GM18508 (cell line): Measurements from ENCODE around the gene COL5A2.

Experiments
- ATAC-seq: cut with Tn5 transposase; IDR thresholded peaks from one replicate; pipeline ENCODE4 v1.9.1; 2021; ENCODE audit warnings: moderate number of reproducible peaks; ENCODE audit not compliant: insufficient read depth, unreplicated experiment

COL5A2 gene

DNA sequence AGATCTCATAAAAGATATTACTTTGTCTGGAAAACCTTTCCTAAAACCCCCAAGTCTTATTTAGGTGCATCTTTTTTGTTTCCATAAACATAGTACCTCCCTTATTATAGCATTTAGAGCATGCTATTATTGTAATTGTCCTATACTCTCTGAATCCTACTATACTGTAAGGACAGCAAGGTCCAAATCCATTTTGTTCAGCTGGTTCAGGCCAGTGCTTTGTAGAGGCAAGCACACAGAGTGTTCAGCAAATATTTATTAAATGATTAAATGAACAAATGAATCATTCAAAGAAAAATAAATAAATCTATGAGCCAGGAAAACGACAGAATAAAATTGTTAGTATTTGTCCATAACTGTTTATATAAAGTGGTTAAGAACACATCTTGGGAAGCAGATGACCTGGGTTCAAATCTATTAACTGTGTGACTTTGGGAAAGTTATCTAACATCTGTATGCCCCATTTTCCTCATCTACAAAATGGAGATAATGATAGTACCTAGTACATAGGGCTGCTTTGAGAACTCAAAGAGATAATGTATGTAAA lies 119.4 kb downstream of the COL5A2 start:
- no peak for ATAC-seq

DNA sequence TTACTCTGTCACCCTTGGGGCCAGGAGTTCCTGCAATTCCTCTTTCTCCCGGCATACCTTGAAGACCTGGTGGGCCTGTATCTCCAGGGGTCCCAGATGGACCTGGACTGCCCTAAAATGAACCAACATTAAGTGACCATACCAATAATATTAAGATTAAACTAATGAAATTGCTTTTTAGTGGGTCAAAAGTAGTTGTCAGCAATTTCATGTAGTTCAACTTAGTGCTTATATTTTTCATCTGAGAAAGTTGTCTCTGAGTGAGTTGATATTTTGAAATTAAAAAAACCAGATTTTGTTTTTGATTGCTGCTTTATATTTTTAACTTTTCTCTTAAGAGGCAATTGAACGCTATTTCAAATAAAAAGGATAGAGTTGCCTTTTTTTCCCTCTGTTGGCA lies 122.2 kb downstream of the COL5A2 start:
- no peak for ATAC-seq

DNA sequence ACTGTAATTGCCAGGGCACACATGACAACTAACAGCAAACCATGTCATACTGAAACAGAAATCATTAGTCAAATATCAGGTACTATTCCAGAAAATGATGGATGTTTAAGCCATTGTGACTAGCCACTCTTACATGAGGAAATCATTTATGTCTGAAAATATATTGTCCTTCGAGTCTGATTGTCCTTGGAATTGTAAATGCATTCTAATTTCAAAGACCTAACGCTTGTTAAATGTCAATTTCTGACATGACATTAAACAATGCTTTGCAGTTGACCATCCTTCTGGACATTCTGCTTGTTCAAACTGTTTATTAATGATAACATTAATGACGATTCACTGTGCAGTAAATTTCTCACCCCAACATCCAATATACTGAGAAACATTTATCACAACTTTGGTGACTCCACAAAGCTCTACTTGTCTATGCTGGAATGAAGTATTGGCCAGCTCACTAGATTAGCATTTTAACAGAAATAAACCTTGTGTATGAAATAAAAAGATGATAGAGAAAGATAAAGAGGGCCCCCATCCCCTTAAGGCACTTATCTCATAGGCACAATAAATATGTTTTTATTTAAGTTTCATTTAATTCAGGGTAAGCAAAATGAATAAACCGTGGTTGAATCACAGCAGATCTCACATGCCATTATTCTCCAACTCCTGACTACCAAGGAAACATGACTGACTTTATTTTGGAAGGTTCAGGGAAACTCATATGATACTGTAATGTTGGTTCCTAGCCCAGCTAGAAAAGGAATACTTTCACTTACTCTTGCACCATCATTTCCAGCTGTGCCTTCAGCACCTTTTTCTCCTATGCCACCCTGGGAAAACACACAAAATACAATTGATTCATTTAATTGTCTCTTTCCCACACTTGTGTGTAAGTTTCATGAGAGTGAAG lies 123.1 kb downstream of the COL5A2 start:
- no peak for ATAC-seq

DNA sequence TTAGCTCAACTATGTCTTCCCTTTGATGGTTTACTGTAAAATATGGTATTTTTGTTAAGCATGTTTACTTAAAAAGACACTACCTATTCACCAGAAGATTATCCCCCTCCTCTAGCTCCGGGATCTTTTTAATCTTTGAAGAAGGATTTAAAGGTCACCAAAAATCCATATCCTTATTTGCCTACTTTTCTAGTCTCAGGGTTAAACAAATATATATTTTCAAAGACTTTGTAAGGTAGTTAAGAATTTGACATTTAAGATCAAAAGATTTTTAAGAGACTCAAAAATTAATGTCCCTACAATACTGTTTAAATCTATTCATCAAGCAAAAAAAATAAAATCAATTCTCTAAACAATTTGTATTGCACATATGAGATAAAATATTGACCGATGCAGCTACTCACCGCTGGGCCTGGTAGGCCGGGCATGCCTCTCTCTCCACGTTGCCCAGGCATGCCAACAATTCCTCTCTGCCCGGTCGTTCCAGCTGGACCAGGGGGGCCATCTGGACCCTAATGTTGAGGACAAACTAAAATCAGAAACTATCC lies 129.3 kb downstream of the COL5A2 start:
- ATAC-seq: no peak

DNA sequence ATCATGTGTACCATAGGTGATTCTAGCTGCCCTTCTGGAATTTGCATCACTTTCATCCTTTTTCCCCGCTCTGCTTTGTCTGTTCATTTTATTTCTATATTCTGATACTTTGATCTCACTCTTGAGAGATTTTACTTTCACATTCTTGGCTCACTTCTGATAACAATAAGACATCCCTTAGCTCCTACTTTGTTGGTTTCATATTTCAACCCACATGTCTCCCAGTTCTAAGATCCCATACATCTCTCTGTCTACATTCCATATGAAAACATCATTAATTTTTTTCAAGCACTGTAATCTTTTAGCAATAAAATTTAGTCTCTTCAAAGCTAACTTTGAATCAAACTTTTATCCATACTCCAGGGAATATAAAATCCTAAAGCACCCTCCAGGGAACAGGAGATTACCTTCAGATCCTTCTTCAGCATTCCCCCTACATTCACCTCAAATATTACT lies 129.8 kb downstream of the COL5A2 start:
- no peak for ATAC-seq

DNA sequence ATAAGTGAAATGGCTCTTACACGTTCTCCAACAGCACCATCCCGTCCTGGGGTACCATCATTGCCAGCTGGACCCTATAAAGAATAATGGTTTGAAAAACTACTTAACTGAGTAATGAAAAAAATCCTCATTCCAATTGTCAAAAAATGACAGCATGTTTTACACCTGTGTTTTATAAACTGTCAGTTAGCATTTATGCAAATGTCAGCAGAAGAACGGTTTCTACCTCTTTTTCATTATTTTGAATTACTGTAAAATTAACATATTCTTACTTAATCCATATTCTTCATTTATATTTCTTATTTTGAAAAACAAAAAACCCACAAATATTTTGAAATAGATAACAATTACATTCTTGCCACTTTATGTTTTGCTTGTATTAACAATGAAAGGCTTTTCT lies 131.4 kb downstream of the COL5A2 start:
- ATAC-seq: no peak

DNA sequence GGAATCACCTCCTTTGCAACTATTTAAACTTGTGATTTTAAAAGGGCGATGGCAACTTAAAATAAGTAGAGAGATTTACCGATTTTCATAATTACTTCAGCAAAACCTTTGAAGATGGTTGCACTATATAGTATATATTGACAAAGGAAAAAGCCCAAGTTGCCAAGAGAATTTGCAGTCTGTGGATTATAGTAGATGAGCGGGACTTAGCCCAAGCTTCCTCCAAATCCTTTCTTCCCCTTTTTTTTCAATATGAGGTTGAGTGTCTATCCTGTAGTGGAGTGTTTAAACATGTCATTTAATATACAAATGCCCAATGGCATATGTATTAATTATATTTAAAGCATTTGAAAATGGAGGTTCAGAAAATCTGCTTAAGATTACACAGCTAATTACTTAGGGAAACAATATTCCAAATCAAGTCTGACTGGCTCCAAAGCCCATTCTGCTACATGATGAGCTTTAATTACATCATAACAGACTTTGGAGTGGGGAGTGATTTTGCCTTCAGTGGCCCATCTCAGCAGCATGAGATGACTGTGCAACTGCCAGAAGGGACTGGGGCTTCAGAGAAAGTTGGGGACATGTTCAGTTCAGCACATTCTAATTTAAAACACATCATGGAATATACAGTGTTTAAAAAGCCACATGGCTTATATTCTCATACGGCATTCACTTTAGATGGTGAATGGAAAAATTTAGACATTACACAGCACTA lies 132.2 kb downstream of the COL5A2 start:
- ATAC-seq: no peak

DNA sequence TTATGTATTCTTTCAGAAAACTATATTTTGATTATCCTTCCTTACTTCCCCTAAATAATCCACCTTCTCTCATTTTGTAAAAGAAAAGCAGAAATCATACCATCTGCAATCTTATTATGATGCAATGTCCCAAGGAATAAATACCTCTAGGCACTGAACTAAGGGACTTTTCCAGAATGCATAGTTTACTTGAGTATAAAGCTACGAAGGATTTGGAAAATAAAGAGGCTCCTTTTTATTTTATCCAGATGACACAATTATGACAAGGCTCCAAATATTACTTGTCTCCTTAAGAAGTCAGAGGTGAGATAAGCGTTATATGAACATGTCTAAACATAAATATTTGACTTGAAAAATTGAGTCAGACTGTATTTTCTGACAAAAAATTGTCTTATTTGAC lies 133.2 kb downstream of the COL5A2 start:
- ATAC-seq: no peak

DNA sequence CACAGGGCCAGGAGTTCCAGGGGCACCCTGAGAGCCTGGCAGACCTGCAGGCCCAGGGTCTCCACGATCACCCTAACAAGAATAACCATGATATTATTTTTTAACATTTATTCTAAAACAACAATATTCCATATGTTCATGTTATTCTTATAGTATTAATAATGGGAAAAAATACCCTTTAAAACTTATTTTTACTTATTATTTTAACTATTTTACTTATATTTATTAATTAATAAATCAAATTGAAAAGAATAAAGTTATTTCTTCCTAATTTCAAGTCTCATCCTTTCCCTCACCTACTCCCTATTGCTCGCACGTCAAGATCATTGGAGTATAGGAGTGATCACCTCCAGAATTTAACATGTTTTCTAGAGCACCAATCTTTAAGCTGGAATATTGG lies 133.7 kb downstream of the COL5A2 start:
- ATAC-seq: no peak

DNA sequence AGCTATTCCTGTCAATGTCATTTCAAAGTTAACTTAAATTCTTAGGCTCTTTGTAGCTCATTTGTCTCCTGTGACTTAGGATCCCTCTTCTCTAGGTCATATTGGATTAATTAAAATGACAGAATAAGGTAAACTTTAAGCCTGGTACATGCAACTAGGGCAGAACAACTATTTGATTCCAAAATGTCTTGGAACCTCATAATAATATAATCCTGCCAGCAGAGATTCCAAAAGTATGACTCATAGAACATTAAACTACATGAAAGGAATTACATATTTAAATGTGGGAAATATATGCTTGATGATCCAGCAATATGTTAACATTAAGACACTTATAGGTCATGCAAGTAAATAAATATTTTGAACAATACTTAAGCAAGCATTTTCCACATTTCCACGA lies 142.0 kb downstream of the COL5A2 start:
- ATAC-seq: no peak

DNA sequence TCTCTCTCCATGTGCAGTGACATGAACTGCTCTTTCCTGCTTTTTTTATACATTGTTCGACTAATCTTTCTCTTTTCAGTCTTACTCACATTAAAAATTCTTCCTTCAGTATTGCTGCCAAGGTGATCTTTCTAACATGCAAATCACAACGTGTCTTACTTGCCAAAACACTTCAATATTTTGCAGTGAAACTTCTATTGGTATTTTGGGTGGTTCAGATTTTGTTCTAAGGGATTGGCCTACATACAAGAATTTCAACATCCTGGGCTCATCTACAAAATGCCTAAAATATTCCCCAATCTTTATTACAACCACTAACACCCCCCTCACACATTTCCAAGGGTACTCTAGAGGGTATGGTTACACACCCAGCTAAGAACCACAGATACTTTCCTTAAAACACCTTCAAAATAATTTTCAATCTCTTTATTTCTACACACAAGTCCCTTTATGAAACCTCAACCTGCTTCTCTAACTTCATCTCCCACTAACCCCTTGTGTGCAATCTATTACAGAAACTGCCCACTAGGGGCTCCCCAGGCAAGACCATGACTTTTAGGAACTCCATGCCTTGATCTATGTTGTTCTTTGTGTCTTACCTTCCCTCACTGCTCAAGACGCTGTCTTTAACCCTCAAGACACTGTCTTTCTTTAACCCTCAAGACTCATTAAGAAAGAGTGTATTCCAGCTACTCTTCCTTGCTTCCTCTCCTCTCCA lies 154.5 kb downstream of the COL5A2 start:
- ATAC-seq: peak; percentile 95

DNA sequence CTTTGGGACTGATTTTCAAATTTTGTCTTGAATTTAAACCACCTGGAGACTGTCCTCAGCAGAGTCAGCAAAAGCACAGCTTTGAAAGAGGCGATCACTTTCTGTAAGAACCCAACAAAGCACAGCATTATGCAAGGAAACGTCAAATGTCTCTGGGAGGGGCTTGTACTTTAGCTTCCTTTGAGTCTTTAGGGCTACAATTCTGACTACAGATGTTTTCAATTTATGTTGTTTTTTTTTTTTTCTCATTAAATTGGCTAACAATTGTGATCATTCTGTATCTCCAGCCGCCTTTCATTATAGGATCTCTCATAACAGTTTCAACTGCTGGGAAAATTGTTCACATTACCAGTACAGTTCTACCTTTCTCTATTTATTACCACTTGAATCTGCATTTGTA lies 157.1 kb downstream of the COL5A2 start:
- no peak for ATAC-seq

DNA sequence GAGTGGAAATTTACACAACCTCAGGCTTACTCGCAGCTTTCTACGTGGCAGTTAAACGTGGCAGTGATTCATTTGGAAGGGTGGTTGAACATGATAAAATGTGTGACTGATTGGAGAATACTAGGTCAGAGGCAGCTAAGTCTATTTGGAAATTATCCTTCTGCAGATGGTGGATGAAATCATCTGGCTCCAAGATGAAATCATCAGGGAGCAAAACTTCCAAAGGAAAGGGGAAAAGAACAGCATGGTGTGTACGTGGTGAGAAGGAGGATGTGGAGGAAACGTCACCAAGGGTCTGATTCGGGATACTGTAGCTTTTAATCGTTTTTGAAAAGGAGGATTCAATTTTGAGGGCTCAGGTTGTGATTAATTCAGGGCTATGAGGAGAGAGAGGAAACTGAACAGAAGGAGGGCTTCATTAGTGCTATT lies 157.5 kb downstream of the COL5A2 start:
- ATAC-seq: no peak

DNA sequence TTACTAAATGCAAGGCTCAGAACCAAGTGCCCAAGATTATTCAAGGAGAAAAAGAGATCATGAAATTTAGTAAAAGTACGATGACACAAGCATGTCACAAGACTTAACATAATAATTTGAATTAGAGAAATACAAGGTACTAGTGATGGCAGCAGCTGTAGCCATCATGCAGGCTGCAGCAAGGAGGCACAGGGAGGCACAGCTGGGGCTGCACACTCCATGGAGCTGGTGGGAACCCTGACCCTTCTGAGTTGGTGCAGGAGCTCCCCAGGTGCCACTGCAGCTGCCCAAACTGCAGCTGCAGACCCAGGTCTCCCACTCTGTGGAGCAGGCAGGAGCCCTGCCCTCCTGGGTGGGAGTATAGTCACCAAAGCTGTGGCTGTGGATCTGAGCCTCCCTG lies 159.4 kb downstream of the COL5A2 start:
- no peak for ATAC-seq

DNA sequence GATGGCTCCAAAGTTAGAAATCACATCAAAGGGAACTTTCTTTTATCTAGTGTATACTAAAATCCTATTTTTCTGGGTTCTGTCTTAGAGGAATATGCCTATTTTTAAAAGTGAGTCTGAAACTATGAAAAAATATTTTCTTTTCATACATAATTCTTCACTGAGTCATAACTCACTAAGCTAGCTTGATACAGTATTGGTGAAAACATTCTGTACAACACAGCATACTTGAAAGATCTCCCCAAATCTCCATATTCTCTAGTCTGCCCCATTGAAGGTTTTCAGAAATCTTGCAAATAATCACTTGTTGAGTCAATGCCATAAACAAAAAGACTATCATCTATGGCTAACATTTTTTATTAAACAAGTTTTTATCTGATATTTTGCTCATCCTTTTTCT lies 160.9 kb downstream of the COL5A2 start:
- no peak for ATAC-seq

DNA sequence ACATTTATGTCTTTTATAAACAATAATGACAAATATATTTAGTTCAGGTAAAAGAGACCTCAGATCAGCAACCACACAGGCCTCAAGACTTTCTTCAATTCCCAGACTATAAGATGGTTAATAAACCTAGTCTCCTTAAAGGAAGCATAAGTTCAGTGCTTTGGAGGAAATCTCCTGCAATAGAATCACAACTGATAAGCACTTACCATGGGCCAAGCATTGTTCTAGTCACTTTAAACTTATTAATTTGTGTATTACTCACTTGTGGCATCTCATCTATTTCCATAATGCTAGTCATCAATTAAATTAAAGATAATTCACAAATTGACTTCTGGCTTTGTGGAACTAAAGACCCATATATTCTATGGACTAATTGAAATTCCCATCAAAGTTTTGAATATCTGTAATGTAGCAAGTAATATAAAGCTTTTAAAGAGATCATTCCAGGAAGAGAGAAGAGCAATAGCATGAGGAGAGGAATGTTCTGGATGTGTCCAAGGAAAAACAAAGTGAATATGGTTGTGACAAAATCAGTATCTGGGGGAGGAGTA lies 163.2 kb downstream of the COL5A2 start:
- ATAC-seq: no peak

DNA sequence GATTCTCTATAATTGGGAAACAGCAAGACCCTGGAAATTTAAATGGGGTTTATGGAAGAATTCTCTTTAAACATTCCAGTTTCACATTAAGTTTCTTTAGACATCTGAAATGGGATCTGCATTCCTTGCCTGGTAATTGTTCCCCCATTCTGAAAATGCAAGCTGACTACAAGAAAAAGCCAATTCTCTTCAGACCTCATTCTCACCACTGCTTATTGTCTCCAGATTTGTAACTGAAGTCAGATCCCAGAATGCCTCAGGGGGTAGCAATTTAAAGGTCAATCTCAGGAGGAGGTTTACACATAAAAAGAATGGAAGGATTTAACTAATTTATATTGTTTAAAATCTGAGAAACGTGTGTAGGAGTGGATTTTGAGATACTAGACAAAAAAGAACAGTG lies 164.2 kb downstream of the COL5A2 start:
- ATAC-seq: no peak

DNA sequence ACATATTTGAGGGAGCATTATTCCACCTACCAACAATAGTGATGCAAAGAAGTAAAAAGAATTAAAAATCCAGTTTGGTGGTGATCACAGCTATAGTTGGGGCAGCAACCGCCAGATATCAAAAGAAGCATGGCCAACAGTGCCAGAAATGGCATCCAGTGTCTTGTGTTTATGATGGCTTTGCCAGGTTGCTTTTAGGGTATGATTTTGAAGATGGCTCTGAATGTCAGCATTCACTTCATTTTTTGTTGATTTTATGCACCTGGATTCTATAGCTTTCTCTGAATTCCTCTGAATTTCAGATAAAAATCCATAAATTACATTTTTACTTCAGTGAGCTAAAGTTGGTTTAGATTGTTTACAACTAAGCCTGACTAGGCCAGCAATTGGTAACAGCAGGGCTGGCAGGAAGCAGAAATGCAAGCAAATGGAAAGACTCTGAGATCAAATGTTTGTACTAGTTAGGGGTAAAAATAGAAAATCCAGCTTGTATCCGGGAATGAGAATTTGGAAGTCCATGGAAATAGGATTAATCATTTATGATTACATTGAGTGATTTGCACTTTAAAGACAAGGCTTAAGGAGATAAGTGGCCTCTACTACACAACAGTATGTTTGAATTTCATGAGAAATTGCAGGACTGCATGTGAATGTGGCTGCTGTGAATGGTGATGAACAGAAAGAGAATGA lies 165.0 kb downstream of the COL5A2 start:
- no peak for ATAC-seq

DNA sequence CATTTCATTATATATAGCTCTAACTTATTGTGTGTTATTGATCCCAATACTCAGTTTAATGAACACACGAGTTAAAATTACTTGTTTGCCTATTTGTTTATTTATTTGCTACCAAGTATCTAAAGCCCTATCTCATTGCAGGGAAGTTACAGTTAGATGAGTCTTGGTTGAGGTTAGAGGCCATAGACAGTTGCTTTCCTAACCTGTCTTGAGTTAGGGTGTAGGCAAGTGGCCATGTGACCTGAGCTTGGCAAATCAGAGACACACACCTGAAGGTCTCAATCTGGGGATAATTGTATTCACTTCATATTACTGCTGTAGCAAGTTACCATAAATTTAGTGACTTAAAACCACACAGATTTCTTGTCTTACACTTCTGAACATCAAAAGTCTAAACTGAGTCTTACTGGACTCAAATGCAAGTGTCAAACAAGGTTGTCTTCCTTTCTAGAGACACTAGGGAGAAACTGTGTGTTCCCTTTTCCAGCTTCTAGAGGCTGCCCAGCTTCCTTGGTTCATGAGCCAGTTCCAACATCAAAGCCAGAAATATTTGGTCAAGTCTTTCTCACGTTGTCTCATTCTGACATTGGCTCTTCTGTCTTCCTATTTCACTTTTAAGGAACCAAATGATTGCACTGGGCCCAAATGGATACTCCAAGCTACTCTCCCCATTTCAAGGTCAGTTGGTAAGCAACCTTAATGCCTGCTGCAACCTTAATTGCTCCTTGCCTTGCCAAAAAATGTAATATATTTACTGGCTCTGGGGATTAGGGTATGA lies 165.7 kb downstream of the COL5A2 start:
- no peak for ATAC-seq
